GM12878 (cell line): ENCODE data around the gene TUB. TPM values are rescaled to one million over a fixed set of nuclear protein-coding genes. Genes with fewer than 3 reads are reported as not detected.

Source experiments
- CTCF ChIP-seq, 3 experiments: IDR thresholded peaks in 2 of 3; conservative IDR thresholded peaks in 1 of 3; 2 replicates each; pipeline ENCODE4 v1.5.1; 2011; ENCODE audit warnings: low read depth in 3 of 3, low read length in 3 of 3, mild to moderate bottlenecking in 3 of 3, control low read depth in 2 of 3, moderate library complexity in 2 of 3, inconsistent platforms in 1 of 3, mixed read lengths in 1 of 3; ENCODE audit not compliant: control insufficient read depth in 2 of 3, insufficient read depth in 1 of 3; ENCODE audit errors: extremely low read depth in 1 of 3
- NFYA ChIP-seq: IDR thresholded peaks from 2 replicates; pipeline ENCODE4 v1.6.1; 2011; ENCODE audit warnings: low read depth, mild to moderate bottlenecking, low read length, improper control_type of control experiment, borderline replicate concordance
- POU2F2 ChIP-seq: IDR thresholded peaks from 3 replicates; pipeline ENCODE4 v1.6.1; 2011; ENCODE audit warnings: low read depth, mild to moderate bottlenecking, low read length, borderline replicate concordance
- RFX5 ChIP-seq: IDR thresholded peaks from 2 replicates; pipeline ENCODE4 v1.6.1; 2011; ENCODE audit warnings: low read depth, low read length, improper control_type of control experiment
- WRNIP1 ChIP-seq: IDR thresholded peaks from 2 replicates; pipeline ENCODE4 v1.6.1; 2011; ENCODE audit warnings: low read depth, low read length, improper control_type of control experiment, borderline replicate concordance
- ZNF384 ChIP-seq: IDR thresholded peaks from 2 replicates; pipeline ENCODE4 v1.6.1; 2012; ENCODE audit warnings: low read depth, mild to moderate bottlenecking, low read length, improper control_type of control experiment, borderline replicate concordance
- polyA plus RNA-seq, 11 experiments: library from polyadenylated mRNA; depleted of rRNA in 4 of 11; unstranded in 6 of 11; stranded (reverse) in 5 of 11; fragments of >200 nt; fragmentation: Nextera tagmentation in 4 of 11; fragmentation: Illumina TruSeq in 1 of 11; extraction: Ambion mirVana in 4 of 11; extraction: Trizol in 1 of 11; gene quantifications; 1 replicate in 1 of 11; 2 replicates in 10 of 11; pipeline versions ENCODE4 v1.2.1 to v1.2.3, GENCODE V29; 2011 to 2016; ENCODE audit warnings: inconsistent platforms in 2 of 11, missing spikeins in 2 of 11, low read depth in 1 of 11
- total RNA-seq, 4 experiments: library from RNA; depleted of rRNA in 3 of 4; stranded (reverse); fragments of >200 nt in 3 of 4; fragmentation: Illumina TruSeq in 1 of 4; extraction: Trizol in 1 of 4; gene quantifications; 2 replicates each; pipeline versions ENCODE4 v1.2.1 to v1.2.3, GENCODE V29; 2013 to 2021
- TF ChIP-seq, protein P1 (sequence below): fragments of 450-650 bp; IDR thresholded peaks from 2 replicates; pipeline ENCODE4 v1.6.1; 2016; ENCODE audit warnings: mild to moderate bottlenecking, moderate library complexity, borderline replicate concordance

Gene TUB
- total and polyA plus RNA-seq, 10 of the 15 experiments (the other 5 are each of a cell fraction or from before 2014, with no cell fraction given), result 0.01 to 0.06 (median 0.03) TPM; not detected in 6

- no peak for TF ChIP-seq NFYA
- no peak for TF ChIP-seq ZNF384
- no peak for TF ChIP-seq WRNIP1
- TF ChIP-seq, protein P1, sequence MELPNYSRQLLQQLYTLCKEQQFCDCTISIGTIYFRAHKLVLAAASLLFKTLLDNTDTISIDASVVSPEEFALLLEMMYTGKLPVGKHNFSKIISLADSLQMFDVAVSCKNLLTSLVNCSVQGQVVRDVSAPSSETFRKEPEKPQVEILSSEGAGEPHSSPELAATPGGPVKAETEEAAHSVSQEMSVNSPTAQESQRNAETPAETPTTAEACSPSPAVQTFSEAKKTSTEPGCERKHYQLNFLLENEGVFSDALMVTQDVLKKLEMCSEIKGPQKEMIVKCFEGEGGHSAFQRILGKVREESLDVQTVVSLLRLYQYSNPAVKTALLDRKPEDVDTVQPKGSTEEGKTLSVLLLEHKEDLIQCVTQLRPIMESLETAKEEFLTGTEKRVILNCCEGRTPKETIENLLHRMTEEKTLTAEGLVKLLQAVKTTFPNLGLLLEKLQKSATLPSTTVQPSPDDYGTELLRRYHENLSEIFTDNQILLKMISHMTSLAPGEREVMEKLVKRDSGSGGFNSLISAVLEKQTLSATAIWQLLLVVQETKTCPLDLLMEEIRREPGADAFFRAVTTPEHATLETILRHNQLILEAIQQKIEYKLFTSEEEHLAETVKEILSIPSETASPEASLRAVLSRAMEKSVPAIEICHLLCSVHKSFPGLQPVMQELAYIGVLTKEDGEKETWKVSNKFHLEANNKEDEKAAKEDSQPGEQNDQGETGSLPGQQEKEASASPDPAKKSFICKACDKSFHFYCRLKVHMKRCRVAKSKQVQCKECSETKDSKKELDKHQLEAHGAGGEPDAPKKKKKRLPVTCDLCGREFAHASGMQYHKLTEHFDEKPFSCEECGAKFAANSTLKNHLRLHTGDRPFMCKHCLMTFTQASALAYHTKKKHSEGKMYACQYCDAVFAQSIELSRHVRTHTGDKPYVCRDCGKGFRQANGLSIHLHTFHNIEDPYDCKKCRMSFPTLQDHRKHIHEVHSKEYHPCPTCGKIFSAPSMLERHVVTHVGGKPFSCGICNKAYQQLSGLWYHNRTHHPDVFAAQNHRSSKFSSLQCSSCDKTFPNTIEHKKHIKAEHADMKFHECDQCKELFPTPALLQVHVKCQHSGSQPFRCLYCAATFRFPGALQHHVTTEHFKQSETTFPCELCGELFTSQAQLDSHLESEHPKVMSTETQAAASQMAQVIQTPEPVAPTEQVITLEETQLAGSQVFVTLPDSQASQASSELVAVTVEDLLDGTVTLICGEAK, result no peak
- no peak for TF ChIP-seq CTCF (IDR thresholded peaks at IDR 0.05 in 2 of 3, conservative IDR thresholded peaks at IDR 0.05 in 1 of 3; ENCODE audit: control insufficient read depth in 2 of 3, extremely low read depth in 1 of 3, insufficient read depth in 1 of 3, low read depth in 3 of 3, low read length in 3 of 3)
- TF ChIP-seq RFX5, result no peak
- TF ChIP-seq POU2F2, result no peak
Measured at GRCh38 chr11:8035200-8035855, 45.7 kb upstream of the TUB start (continued).
